Activated naive CD8-positive, alpha-beta T cell treated with anti-CD3 and anti-CD28 coated beads, Interleukin-2, amount 50 U/mL, for 24 hours (primary cell): ENCODE results near the gene RCCD1.
A peak's percentile ranks its signal among the peaks of the same experiment; 100 is the strongest.

Source experiments
- ATAC-seq: fragments of 150-1000 bp; cut with Tn5 transposase; one replicate; pipeline ENCODE4 v1.10.0; 2021
- DNase-seq: peaks from one replicate; pipeline ENCODE4 v3.0.0; 2021
- H3K27ac Mint-ChIP-seq: one replicate; pipeline ENCODE4 v1.8.0; 2021; ENCODE audit warnings: mild to moderate bottlenecking, mixed read lengths
- H3K27me3 Mint-ChIP-seq: one replicate; pipeline ENCODE4 v1.8.0; 2021; ENCODE audit warnings: mixed read lengths
- H3K36me3 Mint-ChIP-seq: one replicate; pipeline ENCODE4 v1.8.0; 2021; ENCODE audit warnings: low read depth, mixed read lengths
- H3K4me1 Mint-ChIP-seq: one replicate; pipeline ENCODE4 v1.8.0; 2021; ENCODE audit warnings: mixed read lengths
- H3K4me3 Mint-ChIP-seq: one replicate; pipeline ENCODE4 v1.8.0; 2021; ENCODE audit warnings: mild to moderate bottlenecking, moderate library complexity, mixed read lengths
- H3K9me3 Mint-ChIP-seq: one replicate; pipeline ENCODE4 v1.8.0; 2021; ENCODE audit warnings: mixed read lengths

RCCD1 gene

GRCh38 chr15:90946538-90946937 is 8.1 kb upstream of the RCCD1 start:
- no peaks in the 10 kb centered on the region for H3K4me1 Mint-ChIP-seq
- ATAC-seq (no peak), DNase-seq (no peak)
- no peak overlapping the region for H3K27ac Mint-ChIP-seq
- H3K36me3 Mint-ChIP-seq, result peaks cover 30% of the 10 kb centered on the region
- no peaks in the 10 kb centered on the region for H3K27me3 Mint-ChIP-seq
- no peaks in the 10 kb centered on the region for H3K9me3 Mint-ChIP-seq
- H3K4me3 Mint-ChIP-seq, result no peak overlapping the region

GRCh38 chr15:90946941-90947576 is 7.6 kb upstream of the RCCD1 start:
- no peak for ATAC-seq
- no peaks in the 10 kb centered on the region for H3K9me3 Mint-ChIP-seq
- DNase-seq, result no peak
- peaks cover 31% of the 10 kb centered on the region for H3K36me3 Mint-ChIP-seq
- no peaks in the 10 kb centered on the region for H3K27me3 Mint-ChIP-seq
- H3K4me1 Mint-ChIP-seq, result no peaks in the 10 kb centered on the region
- no peak overlapping the region for H3K27ac Mint-ChIP-seq
- no peak overlapping the region for H3K4me3 Mint-ChIP-seq

- no peak for ATAC-seq
- Mint-ChIP-seq H3K9me3 (no peaks in the 10 kb centered on the region), H3K4me3 (no peak overlapping the region), H3K27me3 (no peaks in the 10 kb centered on the region), H3K36me3 (peaks cover 27% of the 10 kb centered on the region), H3K27ac (no peak overlapping the region), H3K4me1 (no peaks in the 10 kb centered on the region)
- DNase-seq, result no peak
Observed at GRCh38 chr15:90947577-90948357, 6.9 kb upstream of the RCCD1 start.

GRCh38 chr15:90948506-90948905 is 6.2 kb upstream of the RCCD1 start:
- Mint-ChIP-seq H3K4me3 (no peak overlapping the region), H3K27ac (no peak overlapping the region), H3K9me3 (no peaks in the 10 kb centered on the region), H3K36me3 (peaks cover 29% of the 10 kb centered on the region), H3K27me3 (no peaks in the 10 kb centered on the region), H3K4me1 (peaks cover 2% of the 10 kb centered on the region)
- no peak for ATAC-seq
- DNase-seq, result no peak

- Mint-ChIP-seq H3K4me3 (no peak overlapping the region), H3K9me3 (no peaks in the 10 kb centered on the region), H3K4me1 (peaks cover 9% of the 10 kb centered on the region), H3K36me3 (peaks cover 22% of the 10 kb centered on the region), H3K27ac (no peak overlapping the region), H3K27me3 (no peaks in the 10 kb centered on the region)
- DNase-seq (no peak), ATAC-seq (no peak)
Observed at GRCh38 chr15:90949979-90950675, 4.6 kb upstream of the RCCD1 start.

GRCh38 chr15:90950676-90951075 is 4.0 kb upstream of the RCCD1 start:
- Mint-ChIP-seq H3K36me3 (peaks cover 21% of the 10 kb centered on the region), H3K4me1 (peaks cover 10% of the 10 kb centered on the region), H3K27ac (no peak overlapping the region), H3K27me3 (no peaks in the 10 kb centered on the region), H3K9me3 (no peaks in the 10 kb centered on the region), H3K4me3 (no peak overlapping the region)
- ATAC-seq, result no peak
- DNase-seq, result no peak

- DNase-seq, result no peak
- no peak overlapping the region for H3K4me3 Mint-ChIP-seq
- no peak overlapping the region for H3K27ac Mint-ChIP-seq
- peaks cover 20% of the 10 kb centered on the region for H3K36me3 Mint-ChIP-seq
- no peaks in the 10 kb centered on the region for H3K9me3 Mint-ChIP-seq
- peaks cover 22% of the 10 kb centered on the region for H3K4me1 Mint-ChIP-seq
- no peak for ATAC-seq
- H3K27me3 Mint-ChIP-seq, result no peaks in the 10 kb centered on the region
Observed at GRCh38 chr15:90952901-90953677, 1.6 kb upstream of the RCCD1 start.

- Mint-ChIP-seq H3K27me3 (no peaks in the 10 kb centered on the region), H3K4me3 (peak overlapping the region; percentile 84), H3K27ac (peak overlapping the region; percentile 91), H3K4me1 (peaks cover 22% of the 10 kb centered on the region), H3K36me3 (peaks cover 17% of the 10 kb centered on the region), H3K9me3 (no peaks in the 10 kb centered on the region)
- ATAC-seq (no peak), DNase-seq (no peak)
Observed at GRCh38 chr15:90953947-90954711, 555 bp upstream of the RCCD1 start.

- ATAC-seq (no peak), DNase-seq (no peak)
- Mint-ChIP-seq H3K9me3 (no peaks in the 10 kb centered on the region), H3K4me1 (peaks cover 22% of the 10 kb centered on the region), H3K27ac (peak overlapping the region; percentile 91), H3K27me3 (no peaks in the 10 kb centered on the region), H3K4me3 (peak overlapping the region; percentile 84), H3K36me3 (peaks cover 25% of the 10 kb centered on the region)
Observed at GRCh38 chr15:90955624-90956273, 1.1 kb downstream of the RCCD1 start.

- peak; percentile 84 for DNase-seq
- Mint-ChIP-seq H3K4me1 (peaks cover 22% of the 10 kb centered on the region), H3K27ac (peak overlapping the region; percentile 91), H3K9me3 (no peaks in the 10 kb centered on the region), H3K27me3 (no peaks in the 10 kb centered on the region), H3K4me3 (peak overlapping the region; percentile 84), H3K36me3 (peaks cover 31% of the 10 kb centered on the region)
- no peak for ATAC-seq
Observed at GRCh38 chr15:90956274-90957030, 1.8 kb downstream of the RCCD1 start.

GRCh38 chr15:90957031-90957790 is 2.5 kb downstream of the RCCD1 start:
- Mint-ChIP-seq H3K9me3 (no peaks in the 10 kb centered on the region), H3K27me3 (no peaks in the 10 kb centered on the region), H3K4me1 (peaks cover 22% of the 10 kb centered on the region), H3K4me3 (peak overlapping the region; percentile 84), H3K36me3 (peaks cover 30% of the 10 kb centered on the region), H3K27ac (no peak overlapping the region)
- no peak for ATAC-seq
- DNase-seq, result no peak

- no peaks in the 10 kb centered on the region for H3K27me3 Mint-ChIP-seq
- H3K4me1 Mint-ChIP-seq, result peaks cover 22% of the 10 kb centered on the region
- ATAC-seq, result no peak
- no peaks in the 10 kb centered on the region for H3K9me3 Mint-ChIP-seq
- no peak for DNase-seq
- no peak overlapping the region for H3K27ac Mint-ChIP-seq
- H3K36me3 Mint-ChIP-seq, result peaks cover 29% of the 10 kb centered on the region
- peak overlapping the region; percentile 53 for H3K4me3 Mint-ChIP-seq
Observed at GRCh38 chr15:90957791-90958190, 3.1 kb downstream of the RCCD1 start.
